Gastrocnemius medialis (tissue), 4 donors: ENCODE results near the gene KRTAP4-9.

Experiments
- POLR2A ChIP-seq, 2 donors: fragments of 450-650 bp; IDR thresholded peaks; one replicate each; pipeline ENCODE4 v1.6.1; 2017; ENCODE audit warnings: antibody characterized with exemption in 2 of 2, mild to moderate bottlenecking in 2 of 2, moderate library complexity in 2 of 2
- TF ChIP-seq, protein P1 (sequence below), 5 experiments: fragments of 450-650 bp in 3 of 5; fragments of 200-600 bp in 2 of 5; sonication (generic) in 2 of 5; IDR thresholded peaks in 4 of 5; conservative IDR thresholded peaks in 1 of 5; 1 replicate in 4 of 5; 2 replicates in 1 of 5; pipeline ENCODE4 v1.5.1; 2016 to 2019; ENCODE audit warnings: antibody characterized with exemption in 5 of 5, mild to moderate bottlenecking in 3 of 5, moderate library complexity in 3 of 5

DNA sequence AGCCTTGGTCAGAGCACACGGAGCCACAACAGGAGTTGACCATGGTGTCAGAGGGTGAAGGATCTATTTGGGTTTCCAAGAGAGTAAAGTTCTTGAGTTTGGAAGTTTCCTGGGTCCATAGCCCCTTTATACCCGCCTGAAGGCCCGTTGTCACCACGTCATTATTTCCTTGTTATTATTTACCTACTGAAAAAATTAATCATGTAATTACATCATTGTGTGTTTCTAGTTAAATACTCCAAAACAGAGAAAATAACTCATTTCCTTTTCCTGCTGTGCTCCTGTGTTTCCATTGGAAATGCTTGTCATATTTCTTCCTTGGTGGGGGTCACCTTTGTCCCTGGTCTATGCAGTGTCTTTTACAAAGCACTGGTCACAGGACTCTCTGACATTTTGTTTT lies 7.1 kb upstream of the KRTAP4-9 start, which contains the start of gene KRTAP4-8:
- no peak for TF ChIP-seq POLR2A (IDR thresholded peaks at IDR 0.05)
- TF ChIP-seq, protein P1, sequence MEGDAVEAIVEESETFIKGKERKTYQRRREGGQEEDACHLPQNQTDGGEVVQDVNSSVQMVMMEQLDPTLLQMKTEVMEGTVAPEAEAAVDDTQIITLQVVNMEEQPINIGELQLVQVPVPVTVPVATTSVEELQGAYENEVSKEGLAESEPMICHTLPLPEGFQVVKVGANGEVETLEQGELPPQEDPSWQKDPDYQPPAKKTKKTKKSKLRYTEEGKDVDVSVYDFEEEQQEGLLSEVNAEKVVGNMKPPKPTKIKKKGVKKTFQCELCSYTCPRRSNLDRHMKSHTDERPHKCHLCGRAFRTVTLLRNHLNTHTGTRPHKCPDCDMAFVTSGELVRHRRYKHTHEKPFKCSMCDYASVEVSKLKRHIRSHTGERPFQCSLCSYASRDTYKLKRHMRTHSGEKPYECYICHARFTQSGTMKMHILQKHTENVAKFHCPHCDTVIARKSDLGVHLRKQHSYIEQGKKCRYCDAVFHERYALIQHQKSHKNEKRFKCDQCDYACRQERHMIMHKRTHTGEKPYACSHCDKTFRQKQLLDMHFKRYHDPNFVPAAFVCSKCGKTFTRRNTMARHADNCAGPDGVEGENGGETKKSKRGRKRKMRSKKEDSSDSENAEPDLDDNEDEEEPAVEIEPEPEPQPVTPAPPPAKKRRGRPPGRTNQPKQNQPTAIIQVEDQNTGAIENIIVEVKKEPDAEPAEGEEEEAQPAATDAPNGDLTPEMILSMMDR (IDR thresholded peaks at IDR 0.05 in 4 of 5, conservative IDR thresholded peaks at IDR 0.05 in 1 of 5), result no peak
